Endothelial cell of umbilical vein (primary cell): Measurements from ENCODE around the gene CBLN3. TPM values are rescaled to one million over a fixed set of nuclear protein-coding genes. Genes with fewer than 3 reads are reported as not detected.

Experiments used
- BruUV-seq: library from RNA; stranded (reverse); fragments of 400-500 nt; replicated peaks from 2 replicates; lab custom pipeline; 2021; lab: Mats Ljungman, UMichigan
- CTCF ChIA-PET: fragments of 300-600, 350-600 bp; sonication (Branson Sonifier 250); formaldehyde crosslinking; loops from one replicate; lab custom pipeline; 2021; ENCODE audit warnings: antibody characterized with exemption, inconsistent platforms; lab: Charles Lee
- POLR2A ChIA-PET: fragments of 300-600, 350-600 bp; sonication (Branson Sonifier 250); formaldehyde crosslinking; loops from one replicate; lab custom pipeline; 2021; ENCODE audit warnings: antibody characterized with exemption, inconsistent platforms; lab: Charles Lee
- DNase-seq: peaks from one replicate; pipeline ENCODE4 v3.0.0-alpha.2; 2011; ENCODE audit warnings: low read depth, low spot score
- FAIRE-seq: peaks from 2 replicates; lab custom pipeline; 2011; peaks lifted over from hg19 to GRCh38; lab: Jason Lieb, UNC
- H2AFZ ChIP-seq: 2 replicates; pipeline ENCODE4 v1.6.0; 2012; ENCODE audit warnings: low read depth, low read length, control low read depth, inconsistent platforms
- H3K27ac ChIP-seq: 2 replicates; pipeline ENCODE4 v1.5.1; 2011; ENCODE audit warnings: low read depth, mild to moderate bottlenecking, control low read depth, low read length, moderate library complexity; ENCODE audit not compliant: insufficient read depth
- H3K27me3 ChIP-seq, 2 experiments: 2 replicates each; pipeline versions ENCODE4 v1.6.0 to v1.6.1; 2011; ENCODE audit warnings: low read length in 2 of 2, mixed read lengths in 1 of 2; ENCODE audit not compliant: control insufficient read depth in 2 of 2, insufficient read depth in 2 of 2
- H3K36me3 ChIP-seq, 2 experiments: 2 replicates in 1 of 2; 3 replicates in 1 of 2; pipeline ENCODE4 v1.5.1; 2011; ENCODE audit warnings: low read length in 2 of 2, mild to moderate bottlenecking in 1 of 2, moderate library complexity in 1 of 2; ENCODE audit not compliant: control insufficient read depth in 2 of 2, insufficient read depth in 2 of 2; ENCODE audit errors: extremely low read depth in 1 of 2
- H3K4me1 ChIP-seq: 3 replicates; pipeline ENCODE4 v1.5.1; 2011; ENCODE audit warnings: mild to moderate bottlenecking, low read length; ENCODE audit not compliant: control insufficient read depth, insufficient read depth; ENCODE audit errors: extremely low read depth
- H3K4me2 ChIP-seq: 2 replicates; pipeline ENCODE4 v1.6.1; 2011; ENCODE audit warnings: low read length, control low read depth, mixed read lengths; ENCODE audit not compliant: insufficient read depth
- H3K4me3 ChIP-seq, 3 experiments: fragments of 200-600 bp in 1 of 3; sonication (generic), shearing (Covaris generic) in 1 of 3; replicated peaks in 1 of 3; 2 replicates each; pipeline ENCODE4 v1.5.1; 2011 to 2016; ENCODE audit warnings: control low read depth in 3 of 3, low read length in 3 of 3, mild to moderate bottlenecking in 2 of 3, inconsistent platforms in 1 of 3, low read depth in 1 of 3, moderate library complexity in 1 of 3; ENCODE audit not compliant: insufficient read depth in 1 of 3
- H3K79me2 ChIP-seq: 2 replicates; pipeline ENCODE4 v1.6.0; 2012; ENCODE audit warnings: low read length, inconsistent platforms; ENCODE audit not compliant: control insufficient read depth, insufficient read depth
- H3K9ac ChIP-seq: replicated peaks from 2 replicates; pipeline ENCODE3; 2011; ENCODE audit warnings: low read length, control low read depth; ENCODE audit not compliant: insufficient read depth; ENCODE audit errors: extremely low read depth
- H3K9me1 ChIP-seq: replicated peaks from 3 replicates; pipeline ENCODE4 v1.6.0; 2011; ENCODE audit warnings: mild to moderate bottlenecking, low read length; ENCODE audit not compliant: control insufficient read depth, insufficient read depth; ENCODE audit errors: extremely low read depth
- H3K9me3 ChIP-seq: replicated peaks from 2 replicates; pipeline ENCODE4 v1.5.1; 2012; ENCODE audit warnings: low read length, inconsistent platforms; ENCODE audit not compliant: control insufficient read depth, insufficient read depth
- H4K20me1 ChIP-seq: replicated peaks from 2 replicates; pipeline ENCODE3; 2011; ENCODE audit warnings: mild to moderate bottlenecking, low read length; ENCODE audit not compliant: control insufficient read depth, insufficient read depth; ENCODE audit errors: extremely low read depth
- CTCF ChIP-seq, 2 donors: IDR thresholded peaks; 1 replicate in 1 of 2; 2 replicates in 1 of 2; pipeline ENCODE4 v1.5.1; 2011; ENCODE audit warnings: low read length in 2 of 2, mild to moderate bottlenecking in 2 of 2, moderate library complexity in 2 of 2, control low read depth in 1 of 2, inconsistent platforms in 1 of 2, low read depth in 1 of 2; ENCODE audit not compliant: insufficient read depth in 1 of 2; ENCODE audit errors: extremely low read depth in 1 of 2
- EZH2 ChIP-seq: IDR thresholded peaks from 2 replicates; pipeline ENCODE4 v1.6.1; 2012; ENCODE audit warnings: borderline replicate concordance, low read depth, mild to moderate bottlenecking, moderate library complexity, low read length, inconsistent platforms; ENCODE audit not compliant: severe bottlenecking
- FOS ChIP-seq: IDR thresholded peaks from 2 replicates; pipeline ENCODE4 v1.6.1; 2011; ENCODE audit warnings: mild to moderate bottlenecking, low read length, moderate library complexity, borderline replicate concordance; ENCODE audit not compliant: insufficient read depth
- GATA2 ChIP-seq: IDR thresholded peaks from 2 replicates; pipeline ENCODE4 v1.7.0; 2011; ENCODE audit warnings: low read depth, mild to moderate bottlenecking, moderate library complexity, mixed read lengths, low read length; ENCODE audit not compliant: insufficient read length, insufficient read depth
- JUN ChIP-seq: IDR thresholded peaks from 2 replicates; pipeline ENCODE4 v1.6.1; 2011; ENCODE audit warnings: borderline replicate concordance, low read depth; ENCODE audit not compliant: insufficient read length, insufficient read depth
- MAX ChIP-seq: IDR thresholded peaks from 2 replicates; pipeline ENCODE4 v1.6.1; 2011; ENCODE audit not compliant: insufficient read depth, insufficient read length
- MYC ChIP-seq: IDR thresholded peaks from one replicate; pipeline ENCODE4 v1.6.1; 2011; ENCODE audit warnings: mild to moderate bottlenecking, low read depth, low read length
- POLR2A ChIP-seq: IDR thresholded peaks from 2 replicates; pipeline ENCODE4 v1.6.1; 2012; ENCODE audit warnings: low read depth, mild to moderate bottlenecking, control low read depth, low read length
- POLR2AphosphoS5 ChIP-seq: IDR thresholded peaks from 2 replicates; pipeline ENCODE4 v1.6.1; 2012; ENCODE audit warnings: low read depth, mild to moderate bottlenecking, control low read depth, low read length, moderate library complexity; ENCODE audit not compliant: insufficient read depth
- dilution Hi-C: fragments of 300-500 bp; cut with MboI; formaldehyde crosslinking; loops from one replicate; pipeline ENCODE4 v1.15.0; 2019; ENCODE audit warnings: low sequenced_read_pairs; ENCODE audit not compliant: extremely low pct_ligation_motif_present
- intact Hi-C: fragments of 100-400 bp; cut with micrococcal nuclease; formaldehyde crosslinking; loops from one replicate; pipeline ENCODE4 v1.10.0; 2022
- polyA plus RNA-seq, 4 experiments: library from polyadenylated mRNA; depleted of rRNA in 3 of 4; stranded (reverse) in 3 of 4; unstranded in 1 of 4; fragments of >200 nt; gene quantifications; 2 replicates each; pipeline versions ENCODE4 v1.2.1 to v1.2.3, GENCODE V29; 2011 to 2012; ENCODE audit warnings: missing spikeins in 1 of 4
- total RNA-seq: library from RNA; stranded (reverse); gene quantifications from 2 replicates; pipeline ENCODE4 v1.2.3, GENCODE V29; 2021

Gene CBLN3
- total and polyA plus RNA-seq, 2 donors (not counting 3 experiments of a cell fraction or from before 2014, with no cell fraction given), result 7.9 to 8.6 TPM

DNA sequence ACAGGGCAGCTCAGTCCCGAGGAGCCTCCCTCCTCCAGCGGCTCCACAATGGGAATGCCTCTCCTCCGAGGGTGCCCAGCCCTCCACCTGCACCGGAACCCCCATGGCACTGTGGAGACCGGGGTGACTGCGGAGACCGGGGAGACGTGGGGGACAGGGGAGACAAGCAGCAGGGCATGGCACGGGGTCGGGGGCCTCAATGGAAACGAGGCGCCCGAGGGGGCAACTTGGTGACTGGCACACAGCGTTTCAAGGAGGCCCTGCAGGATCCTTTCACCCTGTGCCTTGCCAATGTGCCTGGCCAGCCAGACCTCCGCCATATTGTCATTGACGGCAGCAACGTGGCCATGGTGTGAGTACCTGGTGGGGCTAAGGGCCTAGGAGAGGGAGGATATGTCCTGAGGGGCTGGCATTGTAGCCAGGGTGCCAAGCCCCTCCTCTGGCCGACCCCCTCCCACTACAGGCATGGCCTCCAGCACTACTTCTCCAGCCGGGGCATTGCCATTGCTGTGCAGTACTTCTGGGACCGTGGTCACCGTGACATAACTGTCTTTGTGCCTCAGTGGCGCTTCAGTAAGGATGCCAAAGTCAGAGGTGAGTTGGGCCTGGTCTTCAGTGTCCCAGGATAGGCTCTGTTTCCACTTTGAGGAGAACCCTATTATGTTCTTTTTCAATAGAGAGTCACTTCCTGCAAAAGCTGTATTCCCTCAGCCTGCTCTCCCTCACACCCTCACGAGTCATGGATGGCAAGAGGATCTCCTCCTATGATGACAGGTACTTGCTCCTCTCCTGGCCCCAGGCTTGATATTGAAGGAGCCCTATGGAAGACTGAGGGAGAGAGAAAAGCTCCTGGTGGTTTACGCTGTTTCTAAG is 3.0 kb upstream of the CBLN3 start:
- POLR2A ChIA-PET, result interaction anchor here (0.7 to 3.2 kb wide), 8 partner anchors 10 to 338 kb away, joined by 3 to 36 read pairs (median 4); partner anchors contain the start of genes NYNRIN and PCK2
- no peak for DNase-seq

More for the DNA sequence above, 3.0 kb upstream of the CBLN3 start:
- H3K9ac ChIP-seq, result no peak overlapping the region
- CTCF ChIA-PET, result interaction anchor here (0.6 to 10.2 kb wide), 37 partner anchors 9 to 318 kb away, joined by 3 to 811 read pairs (median 10); partner anchors contain the start of genes ADCY4, CHMP4A, CIDEB and DCAF11
- H3K27me3 ChIP-seq, result no peaks in the 10 kb centered on the region
- dilution Hi-C loops, result no loop called here
- peaks cover 48% of the 10 kb centered on the region for H3K4me1 ChIP-seq
- H3K9me1 ChIP-seq, result no peaks in the 10 kb centered on the region
- H4K20me1 ChIP-seq, result no peaks in the 10 kb centered on the region
- H3K79me2 ChIP-seq, result peaks cover 23% of the 10 kb centered on the region
- no peak for FAIRE-seq
- BruUV-seq, result no TSS peak
- H3K4me3 ChIP-seq, result peak overlapping the region in 1 of 3 experiments; percentile 12
- H3K9me3 ChIP-seq, result no peaks in the 10 kb centered on the region
- TF ChIP-seq POLR2AphosphoS5 (no peak), MAX (no peak), GATA2 (no peak), POLR2A (no peak), CTCF (IDR thresholded peaks at IDR 0.05; ENCODE audit: extremely low read depth in 1 of 2, insufficient read depth in 1 of 2, low read depth in 1 of 2, low read length in 2 of 2) (no peak), EZH2 (no peak), JUN (no peak), MYC (no peak), FOS (no peak)
- H3K36me3 ChIP-seq, result peaks cover 7 to 18% of the 10 kb centered on the region in 2 experiments
- intact Hi-C loops, result loop anchor here (5.0 kb wide), 1 partner anchor 285 kb away; the partner anchor contains the start of genes PSME2 and RNF31
- H2AFZ ChIP-seq, result no peak overlapping the region
- no peak overlapping the region for H3K27ac ChIP-seq
- peak overlapping the region; percentile 1 for H3K4me2 ChIP-seq
